ENCODE measurements around the gene GSTO2. TPM values are rescaled to one million over a fixed set of nuclear protein-coding genes. Genes with fewer than 3 reads are reported as not detected.

GSTO2 gene
- total RNA-seq, 4 donors from 2014 or later, result 0.30 to 1.7 (median 1.0) TPM

GRCh38 chr10:104256335-104256961, 12.5 kb upstream of the GSTO2 start:
- Histone ChIP-seq H3K4me3 (peak overlapping the region in 3 of 4 donors; percentile 77 to 97 (median 92)), H3K36me3 (peaks cover 0 to 36% (median 4%) of the 10 kb centered on the region in 3 donors), H3K9me3 (no peaks in the 10 kb centered on the region), H3K27ac (peak overlapping the region; percentile 76 to 100 (median 96)), H3K27me3 (no peaks in the 10 kb centered on the region), H3K4me1 (peaks cover 0 to 57% (median 27%) of the 10 kb centered on the region in 4 donors)
- 0% methylated on average over 1 of the region's 1 CpG for WGBS, 2 donors
- no peak for DNase-seq (ENCODE audit: low spot score in 2 of 2)
- TF ChIP-seq EP300 (IDR thresholded peaks at IDR 0.05), result no peak
- no peak for TF ChIP-seq CTCF (IDR thresholded peaks at IDR 0.05)
- TF ChIP-seq POLR2A (IDR thresholded peaks at IDR 0.05), result no peak

- H3K27me3 ChIP-seq, result no peaks in the 10 kb centered on the region
- no peak for TF ChIP-seq CTCF (IDR thresholded peaks at IDR 0.05)
- 92 to 93% methylated on average over 5 of the region's 5 CpGs for WGBS, 2 donors
- peak overlapping the region in 1 of 4 donors; percentile 99 for H3K27ac ChIP-seq
- DNase-seq (ENCODE audit: low spot score in 2 of 2), result no peak
- no peaks in the 10 kb centered on the region for H3K9me3 ChIP-seq
- H3K4me1 ChIP-seq, result peaks cover 0 to 57% (median 27%) of the 10 kb centered on the region in 4 donors
- peaks cover 0 to 44% (median 4%) of the 10 kb centered on the region in 3 donors for H3K36me3 ChIP-seq
- H3K4me3 ChIP-seq, result no peak overlapping the region
These were observed 11.7 kb upstream of the GSTO2 start for GRCh38 chr10:104257235-104257634.

GRCh38 chr10:104258209-104258608, 10.8 kb upstream of the GSTO2 start:
- no peak for DNase-seq (ENCODE audit: low spot score in 2 of 2)
- H3K4me3 ChIP-seq, result no peak overlapping the region
- H3K9me3 ChIP-seq, result no peaks in the 10 kb centered on the region
- H3K4me1 ChIP-seq, result peaks cover 0 to 57% (median 27%) of the 10 kb centered on the region in 4 donors
- peak overlapping the region in 1 of 4 donors; percentile 10 for H3K27ac ChIP-seq
- TF ChIP-seq EP300 (IDR thresholded peaks at IDR 0.05) (no peak), CTCF (IDR thresholded peaks at IDR 0.05) (no peak), POLR2A (IDR thresholded peaks at IDR 0.05) (no peak)
- no peaks in the 10 kb centered on the region for H3K27me3 ChIP-seq
- WGBS, 2 donors, result 82 to 84% methylated on average over 3 of the region's 3 CpGs
- peaks cover 0 to 54% (median 4%) of the 10 kb centered on the region in 3 donors for H3K36me3 ChIP-seq

- peaks cover 0 to 66% (median 4%) of the 10 kb centered on the region in 3 donors for H3K36me3 ChIP-seq
- WGBS, 2 donors, result 93 to 95% methylated on average over 3 of the region's 3 CpGs
These were observed 9.5 kb upstream of the GSTO2 start for GRCh38 chr10:104259456-104259855.

GRCh38 chr10:104259999-104260774, 8.8 kb upstream of the GSTO2 start:
- no peaks in the 10 kb centered on the region for H3K27me3 ChIP-seq
- H3K27ac ChIP-seq, result peak overlapping the region in 3 of 4 donors; percentile 6 to 26 (median 15)
- no peak overlapping the region for H3K4me3 ChIP-seq
- TF ChIP-seq CTCF (IDR thresholded peaks at IDR 0.05), result no peak
- no peak for TF ChIP-seq EP300 (IDR thresholded peaks at IDR 0.05)
- no peak for TF ChIP-seq POLR2A (IDR thresholded peaks at IDR 0.05)
- DNase-seq (ENCODE audit: low spot score in 2 of 2), result no peak
- H3K9me3 ChIP-seq, result no peaks in the 10 kb centered on the region
- peaks cover 0 to 47% (median 24%) of the 10 kb centered on the region in 4 donors for H3K4me1 ChIP-seq
- peaks cover 0 to 74% (median 9%) of the 10 kb centered on the region in 3 donors for H3K36me3 ChIP-seq
- 86% methylated on average over 6 of the region's 6 CpGs for WGBS, 2 donors

More at GRCh38 chr10:104259456-104259855, 9.5 kb upstream of the GSTO2 start:
- no peak for TF ChIP-seq EP300 (IDR thresholded peaks at IDR 0.05)
- Histone ChIP-seq H3K4me1 (peaks cover 0 to 47% (median 24%) of the 10 kb centered on the region in 4 donors), H3K9me3 (no peaks in the 10 kb centered on the region), H3K4me3 (no peak overlapping the region), H3K27ac (peak overlapping the region in 2 of 4 donors; percentile 6 to 15), H3K27me3 (no peaks in the 10 kb centered on the region)
- DNase-seq (ENCODE audit: low spot score in 2 of 2), result no peak
